GM18907 (cell line): ENCODE data around the gene PGBD2.
"Not testable (repeated sequence)": the region's sequence is repeated elsewhere in the genome, so short reads cannot be mapped to it uniquely, and the experiment has no call there.

Experiments
- ATAC-seq: cut with Tn5 transposase; IDR thresholded peaks from one replicate; pipeline ENCODE4 v1.9.1; 2021; ENCODE audit warnings: mild to moderate bottlenecking, moderate library complexity; ENCODE audit not compliant: unreplicated experiment

Gene PGBD2, protein sequence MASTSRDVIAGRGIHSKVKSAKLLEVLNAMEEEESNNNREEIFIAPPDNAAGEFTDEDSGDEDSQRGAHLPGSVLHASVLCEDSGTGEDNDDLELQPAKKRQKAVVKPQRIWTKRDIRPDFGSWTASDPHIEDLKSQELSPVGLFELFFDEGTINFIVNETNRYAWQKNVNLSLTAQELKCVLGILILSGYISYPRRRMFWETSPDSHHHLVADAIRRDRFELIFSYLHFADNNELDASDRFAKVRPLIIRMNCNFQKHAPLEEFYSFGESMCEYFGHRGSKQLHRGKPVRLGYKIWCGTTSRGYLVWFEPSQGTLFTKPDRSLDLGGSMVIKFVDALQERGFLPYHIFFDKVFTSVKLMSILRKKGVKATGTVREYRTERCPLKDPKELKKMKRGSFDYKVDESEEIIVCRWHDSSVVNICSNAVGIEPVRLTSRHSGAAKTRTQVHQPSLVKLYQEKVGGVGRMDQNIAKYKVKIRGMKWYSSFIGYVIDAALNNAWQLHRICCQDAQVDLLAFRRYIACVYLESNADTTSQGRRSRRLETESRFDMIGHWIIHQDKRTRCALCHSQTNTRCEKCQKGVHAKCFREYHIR

DNA sequence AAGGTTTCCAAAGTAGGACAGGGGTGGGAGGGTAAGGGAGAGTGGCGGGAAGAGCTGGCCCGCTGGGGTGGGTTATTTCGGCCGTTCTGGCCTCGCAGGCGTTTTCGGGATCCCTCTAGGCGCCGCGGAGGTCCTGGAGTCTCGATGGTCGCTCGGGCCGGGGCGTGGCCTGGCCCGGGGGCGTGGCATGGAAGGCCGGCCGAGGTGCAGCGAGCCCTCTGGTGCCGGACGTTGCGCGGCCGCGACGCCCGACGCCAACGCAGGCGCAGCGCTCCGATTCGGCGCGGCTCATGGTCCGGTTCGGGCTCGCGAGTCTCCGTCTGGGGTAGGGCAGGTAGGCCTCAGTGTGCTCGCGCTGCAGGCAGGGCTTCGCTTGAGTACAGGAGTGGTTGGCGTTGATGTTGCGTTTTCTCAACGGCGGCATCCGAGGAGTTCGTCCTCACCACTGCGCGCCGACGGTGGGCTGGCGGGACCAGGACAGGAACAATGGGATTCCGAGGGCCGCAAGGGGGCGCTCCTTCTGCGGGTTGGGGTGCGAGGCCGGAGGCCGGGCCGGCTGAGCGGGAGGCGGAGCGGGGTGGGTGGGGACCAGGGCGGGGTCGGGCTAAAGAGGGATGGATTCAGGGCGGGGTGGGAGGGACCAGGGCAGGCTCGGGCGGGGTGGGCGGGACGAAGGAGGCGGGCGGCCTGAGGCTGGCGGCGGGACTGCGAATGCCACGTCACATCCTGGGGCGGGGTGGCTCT, at the start of gene PGBD2:
Gene PGBD2, plus strand, starts transcription at position 227 of the 744 bp plus-strand sequence. CDS start 7,628 bp downstream, outside the sequence.
- peak; percentile 94 for ATAC-seq

DNA sequence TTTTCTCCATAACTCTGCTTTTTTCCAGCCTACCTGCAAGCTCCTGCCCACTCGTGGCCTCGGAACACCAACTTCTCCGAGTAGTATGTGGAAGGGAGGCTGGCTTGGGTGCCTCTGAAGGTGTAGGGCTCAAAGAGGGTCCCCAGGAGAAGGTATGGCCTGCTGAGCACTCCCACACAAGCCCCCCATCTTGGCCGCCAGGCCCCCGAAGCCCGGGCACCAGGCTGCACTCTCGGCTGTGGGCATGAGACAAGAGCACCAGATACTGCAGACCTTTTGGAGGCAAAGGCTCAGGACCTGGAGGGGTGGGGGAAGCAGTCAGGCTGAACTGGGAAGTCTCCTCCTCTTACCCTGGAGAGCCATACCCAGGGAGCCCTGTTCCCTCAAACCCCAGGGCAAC, 48.8 kb upstream of the PGBD2 start:
- no peak for ATAC-seq

- ATAC-seq = peak; percentile 1
Observed at GRCh38 chr1:248857749-248858095, 48.3 kb upstream of the PGBD2 start.

DNA sequence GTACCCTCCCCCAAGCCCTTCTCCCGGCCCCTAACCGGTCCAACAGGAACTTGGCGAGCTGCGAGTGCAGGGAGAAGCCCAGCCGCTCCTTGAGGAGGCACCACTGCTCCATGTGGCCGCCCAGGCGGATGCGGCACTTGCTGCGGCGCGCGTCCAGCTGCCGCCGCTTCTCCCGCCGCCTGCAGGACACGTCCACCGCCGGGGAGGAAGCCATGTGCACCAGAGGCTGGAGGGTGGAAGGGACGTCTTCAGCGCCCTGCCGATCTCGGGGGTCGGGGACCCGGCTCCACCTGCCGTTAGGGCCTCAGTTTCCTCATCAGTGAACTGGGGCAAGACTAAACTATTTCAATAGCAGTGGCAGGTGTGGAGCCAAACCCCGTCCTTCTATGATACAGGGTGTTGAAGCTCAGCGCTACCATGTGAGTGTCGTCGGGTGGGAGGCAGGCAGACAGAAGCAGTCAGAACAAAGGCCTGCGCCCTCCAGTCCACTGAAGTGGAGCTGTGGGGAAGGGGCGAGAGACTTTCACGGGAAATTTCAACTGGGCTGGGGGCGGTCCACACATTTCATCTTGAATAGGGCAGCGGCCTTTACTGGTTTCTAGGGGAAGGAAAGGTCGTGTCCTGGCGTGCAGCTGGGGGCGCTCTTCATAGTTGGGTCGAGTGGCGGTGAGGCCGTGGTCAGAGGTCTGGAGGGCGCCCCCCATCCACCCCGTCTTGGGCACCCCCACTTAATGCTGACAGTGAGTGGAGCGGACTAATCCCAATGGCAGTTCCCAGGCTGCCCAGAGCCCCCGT, 47.7 kb upstream of the PGBD2 start:
- peak; percentile 46 for ATAC-seq

DNA sequence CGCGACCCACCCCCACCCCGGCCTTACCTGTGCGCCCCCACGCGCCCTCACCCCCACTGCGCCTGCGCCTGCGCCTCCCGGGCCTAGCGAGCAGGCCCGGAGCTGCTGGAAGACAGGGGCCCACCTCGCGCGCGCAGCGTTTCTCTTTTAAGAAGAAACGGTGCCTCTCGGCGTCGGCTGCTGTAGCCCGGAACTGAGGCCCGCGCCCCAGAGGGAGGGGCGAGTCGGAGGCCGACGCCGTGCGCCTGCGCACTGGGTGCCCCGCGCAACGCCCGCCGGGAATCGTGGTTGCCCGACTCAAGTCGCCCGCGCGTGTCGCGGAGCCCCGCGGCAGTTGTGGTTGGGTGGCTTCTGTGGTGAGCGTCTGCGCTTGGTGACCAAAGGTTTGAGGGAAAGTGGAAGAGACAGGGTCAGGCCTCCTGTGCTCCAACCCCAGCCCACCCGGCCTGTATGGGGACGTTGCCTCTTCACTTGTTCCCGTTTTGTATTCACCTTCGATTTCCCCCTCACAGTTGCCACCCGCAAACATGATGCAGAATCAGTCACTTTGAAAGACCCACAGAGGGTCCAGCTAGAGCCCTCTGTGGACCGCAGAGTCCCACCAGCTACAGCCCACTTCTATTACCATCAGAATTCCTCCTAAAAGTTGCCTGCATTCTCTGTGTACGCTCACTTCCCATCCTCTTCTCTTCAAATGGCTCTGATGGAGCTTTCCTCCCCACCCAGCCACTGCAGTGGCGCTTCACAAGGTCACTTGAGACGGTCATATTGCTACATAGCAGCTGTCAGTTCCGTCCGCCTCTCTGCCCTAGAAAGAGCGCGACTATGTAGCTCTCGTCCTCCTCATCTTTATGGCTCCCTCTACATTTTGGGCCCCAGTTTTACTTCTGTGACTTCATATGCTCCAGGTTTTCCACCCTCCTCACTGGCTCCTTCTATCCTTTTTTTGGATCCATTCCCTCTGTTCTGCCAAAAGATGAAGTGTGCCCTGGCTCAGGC, 46.8 kb upstream of the PGBD2 start, which contains the start of gene ZNF692:
Gene ZNF692, minus strand, starts transcription at position 195 of the 999 bp plus-strand sequence. CDS start 776 bp downstream, outside the sequence.
- ATAC-seq = peak; percentile 83

- ATAC-seq = no peak
Observed at GRCh38 chr1:248860007-248860406, 46.0 kb upstream of the PGBD2 start.

DNA sequence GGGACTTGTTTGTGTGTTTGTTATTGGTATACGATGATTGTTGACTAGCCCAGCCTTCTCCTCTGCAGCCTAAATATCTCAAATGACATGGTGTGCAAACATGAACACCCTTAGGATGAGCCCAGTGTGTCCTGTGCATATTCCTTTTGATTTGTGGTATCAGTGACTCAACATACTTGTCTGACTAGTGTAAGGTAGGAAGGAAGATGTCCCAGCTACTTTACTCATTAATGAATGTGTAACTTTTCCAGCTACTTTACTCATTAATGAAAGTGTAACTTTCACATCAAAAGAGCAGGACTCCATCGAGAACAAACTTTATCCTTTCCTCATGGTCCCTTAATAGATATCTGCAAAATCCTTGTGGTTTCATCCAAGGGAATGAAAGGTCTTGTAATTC, 44.4 kb upstream of the PGBD2 start:
- ATAC-seq = no peak

DNA sequence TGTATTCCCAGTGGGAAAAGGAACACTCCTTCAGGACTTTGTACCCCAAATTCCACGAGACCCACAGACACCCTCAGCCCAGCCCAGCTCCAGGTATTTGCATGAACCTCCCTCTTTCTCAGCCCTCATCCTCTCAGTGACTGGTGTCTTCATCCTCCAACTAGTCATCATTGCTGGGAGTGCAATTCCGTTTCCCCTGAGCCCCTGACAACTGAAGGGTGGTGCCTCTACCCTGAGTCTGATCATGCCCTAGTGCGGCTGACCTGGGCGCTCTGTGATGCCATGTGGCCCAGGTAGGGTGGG, 43.4 kb upstream of the PGBD2 start:
- peak; percentile 14 for ATAC-seq

DNA sequence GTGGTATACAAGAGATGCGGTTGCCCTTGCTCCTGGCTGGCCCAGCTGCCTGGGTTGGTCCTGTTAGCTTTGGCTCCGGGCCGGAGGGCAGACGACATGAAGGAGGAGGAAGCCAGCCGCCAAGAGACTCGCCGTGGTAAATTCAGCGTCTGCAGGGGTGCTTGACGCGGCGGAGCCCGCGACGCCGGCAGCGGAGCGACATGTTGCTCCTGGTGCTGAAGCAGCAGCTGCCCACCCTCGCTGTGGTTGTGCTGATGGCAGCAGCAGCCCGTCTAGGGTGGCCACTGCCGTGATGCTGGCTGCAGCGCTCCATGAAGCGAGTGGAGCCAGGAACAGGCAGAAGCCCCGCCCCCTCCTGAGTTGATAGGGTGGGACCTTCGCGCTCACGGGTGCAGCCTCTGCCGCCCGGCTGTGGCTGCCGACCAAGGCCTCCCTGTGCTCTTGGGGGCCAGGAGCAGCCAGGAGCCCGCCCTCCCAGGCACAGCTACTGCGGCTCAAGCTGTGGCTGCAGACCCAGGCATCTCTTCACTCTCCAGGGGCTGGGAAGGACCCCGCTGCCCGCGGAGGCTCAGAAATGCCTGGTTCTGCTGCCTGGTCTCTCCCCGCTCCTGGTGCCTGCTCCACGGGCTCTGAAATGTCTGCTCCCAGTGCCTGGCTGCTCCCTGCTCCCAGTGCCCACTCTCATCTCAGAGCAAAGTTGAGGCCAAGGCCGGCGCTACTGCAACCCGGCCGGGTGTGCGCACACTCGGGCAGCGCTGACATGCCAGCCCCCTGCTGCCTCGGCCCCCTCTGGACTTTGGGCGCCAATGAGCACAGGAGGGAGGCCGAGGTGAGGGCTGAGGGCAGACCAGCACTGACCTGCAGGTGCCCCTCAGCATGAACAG, 42.8 kb upstream of the PGBD2 start:
- ATAC-seq = peak; percentile 76

GRCh38 chr1:248871837-248872401, 34.1 kb upstream of the PGBD2 start:
- ATAC-seq = no peak

DNA sequence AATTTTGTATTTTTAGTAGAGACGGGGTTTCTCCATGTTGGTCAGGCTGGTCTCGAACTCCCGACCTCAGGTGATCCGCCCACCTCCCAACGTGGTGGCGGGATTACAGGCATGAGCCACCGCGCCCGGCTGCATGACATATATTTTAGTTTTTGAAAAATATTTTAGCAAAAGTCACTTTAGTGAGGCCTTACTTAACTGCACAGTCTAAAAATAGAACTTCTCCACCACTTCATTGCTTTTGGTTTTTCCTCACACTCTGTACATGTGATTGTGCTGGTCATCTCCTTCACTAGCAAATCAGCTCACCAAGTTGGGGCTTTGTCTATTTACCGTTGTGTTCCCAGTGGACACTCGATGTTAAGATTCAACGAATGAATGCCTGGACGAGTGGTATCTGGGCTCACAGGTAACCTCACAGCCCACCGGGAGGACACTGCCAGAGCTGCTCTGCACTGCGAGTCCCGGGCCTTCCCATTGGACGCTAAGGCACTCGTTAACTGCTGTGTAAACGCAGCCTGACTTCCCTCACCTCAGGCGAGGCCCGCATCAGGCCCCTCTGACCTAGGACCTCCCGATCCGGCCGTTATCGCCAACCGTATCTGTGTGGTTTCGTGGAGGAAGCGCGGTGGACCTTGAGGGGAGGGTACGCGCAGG, 33.2 kb upstream of the PGBD2 start:
- ATAC-seq = peak; percentile 57

DNA sequence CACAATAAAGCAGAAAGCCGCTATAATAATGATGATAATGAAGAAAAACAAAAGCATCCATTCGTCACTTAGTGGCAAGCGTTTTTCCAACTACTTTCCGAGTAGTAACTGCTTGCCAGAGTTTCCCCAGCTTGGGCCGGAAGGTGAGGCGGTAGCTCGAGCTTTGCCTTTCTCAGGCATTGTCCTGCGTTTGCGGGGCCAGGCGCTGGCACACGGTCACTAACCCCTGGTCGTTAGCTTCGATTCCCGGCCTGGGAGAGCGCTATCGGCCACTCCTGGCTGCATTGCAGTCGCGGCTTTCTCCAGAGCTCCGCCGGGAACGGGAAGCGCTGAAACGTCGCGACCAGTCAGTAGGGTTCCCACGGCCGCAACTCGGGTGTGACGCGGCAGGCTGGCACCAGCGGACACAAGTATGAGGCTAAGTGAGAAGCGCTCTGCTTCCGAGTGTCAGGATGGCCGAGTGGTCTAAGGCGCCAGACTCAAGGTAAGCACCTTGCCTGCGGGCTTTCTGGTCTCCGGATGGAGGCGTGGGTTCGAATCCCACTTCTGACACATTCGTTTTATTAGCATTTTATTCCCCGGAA, 32.5 kb upstream of the PGBD2 start:
- peak; percentile 88 for ATAC-seq

- peak; percentile 69 for ATAC-seq
Observed at GRCh38 chr1:248873993-248874533, 32.0 kb upstream of the PGBD2 start.

DNA sequence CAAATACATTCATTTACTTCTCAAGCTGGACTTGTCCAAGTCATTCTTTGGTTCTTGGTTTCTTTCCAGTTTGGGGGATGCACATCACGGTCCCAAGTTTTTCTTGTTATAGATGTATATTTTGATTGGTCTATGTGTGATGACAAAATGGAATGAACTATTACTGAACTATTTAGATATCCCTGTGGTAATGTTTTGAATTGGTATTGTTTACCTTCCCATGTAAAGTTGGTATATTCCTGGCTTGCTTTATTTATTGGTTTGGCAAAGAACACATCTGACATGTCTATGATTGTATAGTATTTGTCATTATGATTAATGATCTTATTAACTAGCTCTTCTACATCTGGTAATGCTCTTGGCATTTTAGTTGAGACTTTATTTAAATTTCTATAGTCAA, 24.8 kb upstream of the PGBD2 start:
- ATAC-seq = no peak

- not testable (repeated sequence) for ATAC-seq
Observed at GRCh38 chr1:248882427-248882826, 23.6 kb upstream of the PGBD2 start.

DNA sequence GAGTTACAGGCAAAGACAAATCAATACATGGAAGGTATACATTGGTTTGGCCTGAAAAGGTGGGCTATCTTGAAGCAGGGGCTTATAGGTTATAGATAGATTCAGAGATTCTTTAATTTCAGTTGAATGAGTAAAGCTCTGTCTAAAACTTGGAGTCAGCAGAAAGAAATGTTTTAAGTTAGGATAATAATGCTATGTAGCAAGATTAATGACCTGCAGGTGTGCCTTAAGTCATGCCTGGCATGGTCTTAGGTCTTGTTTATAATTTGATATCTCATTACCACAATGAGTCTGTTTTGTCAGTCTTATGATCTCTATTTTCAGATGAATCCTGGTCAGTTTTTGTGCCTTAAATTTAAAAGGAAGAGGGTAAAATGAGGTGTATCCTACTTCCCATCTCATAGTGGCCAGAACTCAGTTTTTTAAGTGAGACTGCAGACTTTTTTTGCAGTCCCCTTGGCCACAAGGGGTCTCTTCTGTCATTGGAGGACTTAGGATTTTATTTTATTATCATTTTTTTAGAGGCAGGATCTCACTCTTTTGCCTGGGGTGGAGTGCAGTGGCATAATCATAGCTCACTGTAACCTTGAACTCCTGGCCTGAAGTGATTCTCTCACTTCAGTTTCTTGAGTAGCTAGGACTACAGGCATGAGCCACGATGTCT, 21.3 kb upstream of the PGBD2 start:
- no peak for ATAC-seq

GRCh38 chr1:248885646-248886045, 20.4 kb upstream of the PGBD2 start:
- ATAC-seq = no peak
